ENCODE results near the gene SLC25A25. TPM values are rescaled to one million over a fixed set of nuclear protein-coding genes. Genes with fewer than 3 reads are reported as not detected.
A peak's percentile ranks its signal among the peaks of the same experiment; 100 is the strongest.

Gene SLC25A25
- total RNA-seq, 2 experiments from 2014 or later, result 21.3 to 22.2 TPM

DNA sequence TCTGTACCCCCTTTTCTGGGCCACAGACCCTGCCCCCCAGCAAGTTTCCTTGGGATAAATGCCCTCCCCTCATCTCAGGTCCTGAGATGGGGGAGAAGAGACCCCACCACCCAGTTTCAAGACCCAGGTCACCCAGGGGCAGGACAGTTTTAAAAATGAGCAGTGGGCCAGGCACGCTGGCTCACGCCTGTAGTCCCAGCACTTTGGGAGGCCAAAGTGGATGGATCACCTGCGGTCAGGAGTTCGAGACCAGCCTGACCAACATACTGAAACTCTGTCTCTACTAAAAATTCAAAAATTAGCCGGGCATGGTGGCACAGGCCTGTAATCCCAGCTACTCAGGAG lies 53.4 kb downstream of the SLC25A25 start:
- peaks cover 23% of the 10 kb centered on the region for H3K4me1 Mint-ChIP-seq
- peaks cover 13% of the 10 kb centered on the region for H3K36me3 Mint-ChIP-seq (ENCODE audit: low read depth)
- no peaks in the 10 kb centered on the region for H3K9me3 Mint-ChIP-seq
- H3K4me3 Mint-ChIP-seq, result no peak overlapping the region
- POLR2A ChIA-PET, result no interaction called here
- no peaks in the 10 kb centered on the region for H3K27me3 Mint-ChIP-seq
- DNase-seq, result no peak
- no peak overlapping the region for H3K27ac Mint-ChIP-seq
- CTCF ChIA-PET, result no interaction called here

DNA sequence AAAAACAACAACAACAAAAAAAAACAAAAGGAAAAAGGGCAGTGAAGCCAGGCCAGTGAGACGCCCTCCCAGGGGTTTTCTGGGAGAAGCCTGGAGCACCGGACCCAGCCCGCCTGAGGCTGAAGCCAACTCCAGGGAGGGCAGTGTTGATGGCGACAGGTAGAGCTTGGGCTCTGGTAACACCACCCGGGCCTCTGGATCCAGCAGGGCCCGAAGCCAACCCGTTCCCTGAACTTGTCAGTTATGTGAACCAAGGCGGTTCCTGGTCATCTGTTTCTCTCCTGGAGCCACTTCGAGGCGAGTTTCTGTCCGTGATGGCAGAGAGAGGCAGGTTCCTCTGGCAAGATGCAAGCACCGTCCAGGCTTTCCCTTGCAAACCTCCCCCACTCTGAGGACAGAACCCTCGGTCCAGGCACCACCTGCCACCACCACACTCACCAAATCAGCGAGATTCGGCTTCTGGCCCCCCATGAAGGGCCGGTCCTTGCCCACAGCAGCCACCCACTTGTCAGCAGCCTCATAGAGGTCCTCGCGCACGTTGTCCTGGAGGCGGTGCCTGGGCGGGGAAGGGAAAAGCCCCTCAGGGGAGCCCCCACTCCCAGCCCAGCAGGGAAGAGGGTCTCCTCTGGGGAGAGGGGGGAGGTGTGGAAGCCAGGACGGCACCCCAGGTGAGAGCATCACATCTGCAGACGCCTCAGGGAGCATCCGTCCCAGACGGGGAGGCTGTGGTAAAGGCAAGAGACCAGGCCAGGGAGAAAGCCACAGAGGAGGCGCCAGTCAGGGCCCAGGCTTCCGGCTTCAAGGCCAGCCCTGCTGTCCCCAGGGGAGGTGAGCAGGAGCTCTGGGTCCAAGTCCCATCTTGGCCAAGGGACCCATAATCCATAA lies 54.1 kb downstream of the SLC25A25 start:
- H3K4me1 Mint-ChIP-seq, result peaks cover 24% of the 10 kb centered on the region
- CTCF ChIA-PET, result no interaction called here
- peaks cover 13% of the 10 kb centered on the region for H3K36me3 Mint-ChIP-seq (ENCODE audit: low read depth)
- POLR2A ChIA-PET, result no interaction called here
- no peaks in the 10 kb centered on the region for H3K9me3 Mint-ChIP-seq
- no peaks in the 10 kb centered on the region for H3K27me3 Mint-ChIP-seq
- H3K4me3 Mint-ChIP-seq, result no peak overlapping the region
- no peak overlapping the region for H3K27ac Mint-ChIP-seq
- no peak for DNase-seq

DNA sequence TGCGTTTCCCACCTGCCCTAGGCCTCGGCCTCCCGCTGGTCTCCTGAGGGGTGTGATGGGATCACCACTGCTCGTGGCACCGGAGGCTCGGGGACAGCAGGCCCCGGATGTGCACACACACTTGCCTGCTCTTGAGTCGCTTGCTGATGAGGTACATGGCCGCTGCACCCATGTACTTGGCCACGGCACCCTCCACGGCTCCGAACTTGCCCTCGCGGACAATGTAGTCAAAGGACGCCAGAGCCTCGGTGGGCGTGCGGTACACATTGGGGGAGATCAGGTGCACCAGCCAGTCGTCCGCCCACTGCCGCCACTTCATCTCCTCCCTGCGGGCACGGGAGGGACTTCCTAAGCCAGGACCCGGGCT lies 54.8 kb downstream of the SLC25A25 start:
- ChIA-PET POLR2A (no interaction called here), CTCF (no interaction called here)
- Mint-ChIP-seq H3K4me3 (no peak overlapping the region), H3K9me3 (no peaks in the 10 kb centered on the region), H3K27ac (no peak overlapping the region), H3K27me3 (no peaks in the 10 kb centered on the region), H3K36me3 (ENCODE audit: low read depth) (peaks cover 13% of the 10 kb centered on the region), H3K4me1 (peaks cover 20% of the 10 kb centered on the region)
- DNase-seq, result no peak

DNA sequence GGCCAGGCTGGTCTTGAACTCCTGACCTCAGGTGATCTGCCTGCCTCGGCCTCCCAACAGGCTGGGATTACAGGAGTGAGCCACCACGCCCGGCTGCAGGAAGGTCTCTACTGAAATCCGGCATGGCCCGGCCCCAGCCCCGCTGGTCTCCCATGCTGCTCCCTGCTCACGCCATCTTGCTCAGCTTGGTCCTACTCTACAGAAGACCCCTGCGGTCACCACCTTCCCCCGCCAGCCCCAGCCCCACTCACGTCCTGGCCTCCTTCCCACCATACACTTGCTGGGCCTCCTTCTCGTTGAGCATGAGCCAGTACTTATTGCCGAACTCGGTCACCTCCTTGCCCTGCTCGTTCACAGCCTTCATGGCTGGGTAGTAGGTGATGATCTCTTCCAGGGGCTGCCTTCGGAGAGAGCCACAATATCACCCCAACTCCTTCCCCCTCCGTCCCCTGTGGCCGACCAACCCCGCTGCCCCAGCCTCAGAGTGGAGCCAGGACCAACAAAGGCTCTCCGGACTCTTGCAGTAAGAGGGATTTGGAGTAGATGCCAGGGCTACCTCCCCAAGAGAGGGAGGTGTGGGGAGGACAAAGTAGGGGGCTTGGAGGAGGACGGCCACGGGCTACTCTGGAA lies 55.5 kb downstream of the SLC25A25 start:
- POLR2A ChIA-PET, result no interaction called here
- peaks cover 13% of the 10 kb centered on the region for H3K36me3 Mint-ChIP-seq (ENCODE audit: low read depth)

DNA sequence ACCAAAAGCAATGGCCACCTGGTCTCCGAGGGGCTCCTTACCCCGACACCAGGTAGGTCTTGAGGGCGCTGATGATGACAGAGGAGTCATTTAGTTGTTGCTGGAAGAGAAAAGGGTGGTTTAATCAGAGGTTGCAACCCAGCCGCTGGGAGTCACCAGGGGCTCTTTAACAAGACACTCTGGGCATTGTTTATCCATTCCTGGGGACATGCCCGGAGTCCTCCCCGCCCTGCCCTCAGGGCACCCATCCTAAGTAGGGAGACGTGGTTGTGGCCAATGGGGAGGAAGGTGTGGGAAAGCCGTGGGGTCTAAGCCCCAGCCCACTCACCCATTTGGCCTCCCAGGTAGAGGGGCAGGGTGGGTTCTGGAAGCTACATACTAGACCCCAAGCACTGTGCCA lies 56.4 kb downstream of the SLC25A25 start:
- Mint-ChIP-seq H3K9me3 (no peaks in the 10 kb centered on the region), H3K27me3 (no peaks in the 10 kb centered on the region), H3K4me1 (peaks cover 30% of the 10 kb centered on the region), H3K36me3 (ENCODE audit: low read depth) (peaks cover 13% of the 10 kb centered on the region), H3K27ac (no peak overlapping the region), H3K4me3 (no peak overlapping the region)
- DNase-seq, result no peak
- POLR2A ChIA-PET, result no interaction called here
- CTCF ChIA-PET, result interaction anchor here (0.6 to 3.2 kb wide), 6 partner anchors 7 to 96 kb away, joined by 3 to 22 read pairs (median 3); no protein-coding TSS in a partner anchor

More for the DNA sequence above, 55.5 kb downstream of the SLC25A25 start:
- DNase-seq, result no peak
- Mint-ChIP-seq H3K4me1 (peaks cover 23% of the 10 kb centered on the region), H3K27ac (no peak overlapping the region), H3K4me3 (no peak overlapping the region), H3K27me3 (no peaks in the 10 kb centered on the region), H3K9me3 (no peaks in the 10 kb centered on the region)
- CTCF ChIA-PET, result no interaction called here

DNA sequence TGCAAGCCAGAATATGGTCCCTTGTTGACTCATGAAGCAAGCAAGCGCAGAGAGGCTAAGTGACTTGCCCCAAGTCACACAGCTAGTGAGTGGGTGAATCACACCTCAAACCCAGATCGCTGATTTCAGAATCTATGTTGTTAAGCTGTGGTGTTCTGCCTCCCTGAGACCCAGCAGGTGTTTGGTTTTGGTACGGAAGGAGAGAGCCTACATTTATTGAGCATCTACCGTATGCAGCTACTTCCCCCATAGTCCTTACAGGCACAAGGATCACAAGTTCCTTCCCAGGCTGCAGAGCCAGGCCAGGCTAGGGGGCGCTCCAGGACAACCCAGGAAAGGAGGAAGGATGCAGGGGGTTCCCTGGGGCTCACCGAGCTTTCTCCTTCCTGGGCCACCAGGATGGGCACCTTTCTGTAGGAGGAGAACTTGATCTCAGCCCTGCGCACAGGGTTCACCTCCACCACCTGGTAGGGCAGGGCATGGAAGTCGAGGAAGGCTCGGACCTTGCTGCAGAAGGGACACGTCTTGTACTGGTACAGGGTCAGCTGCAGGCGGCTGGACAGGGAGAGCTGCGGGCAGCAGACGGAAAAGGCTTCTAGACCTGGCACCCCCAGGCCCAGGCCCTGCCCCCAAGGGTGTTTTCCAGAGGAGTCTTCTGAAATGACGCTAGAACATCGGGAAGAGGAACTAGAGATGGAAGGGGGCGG lies 57.0 kb downstream of the SLC25A25 start:
- Mint-ChIP-seq H3K27ac (no peak overlapping the region), H3K9me3 (no peaks in the 10 kb centered on the region), H3K36me3 (ENCODE audit: low read depth) (peaks cover 13% of the 10 kb centered on the region), H3K27me3 (no peaks in the 10 kb centered on the region), H3K4me3 (no peak overlapping the region), H3K4me1 (peaks cover 34% of the 10 kb centered on the region)
- ChIA-PET CTCF (interaction anchor here (0.6 to 3.2 kb wide), 7 partner anchors 8 to 97 kb away, joined by 3 to 22 read pairs (median 3); no protein-coding TSS in a partner anchor), POLR2A (no interaction called here)
- DNase-seq, result peak; percentile 54

DNA sequence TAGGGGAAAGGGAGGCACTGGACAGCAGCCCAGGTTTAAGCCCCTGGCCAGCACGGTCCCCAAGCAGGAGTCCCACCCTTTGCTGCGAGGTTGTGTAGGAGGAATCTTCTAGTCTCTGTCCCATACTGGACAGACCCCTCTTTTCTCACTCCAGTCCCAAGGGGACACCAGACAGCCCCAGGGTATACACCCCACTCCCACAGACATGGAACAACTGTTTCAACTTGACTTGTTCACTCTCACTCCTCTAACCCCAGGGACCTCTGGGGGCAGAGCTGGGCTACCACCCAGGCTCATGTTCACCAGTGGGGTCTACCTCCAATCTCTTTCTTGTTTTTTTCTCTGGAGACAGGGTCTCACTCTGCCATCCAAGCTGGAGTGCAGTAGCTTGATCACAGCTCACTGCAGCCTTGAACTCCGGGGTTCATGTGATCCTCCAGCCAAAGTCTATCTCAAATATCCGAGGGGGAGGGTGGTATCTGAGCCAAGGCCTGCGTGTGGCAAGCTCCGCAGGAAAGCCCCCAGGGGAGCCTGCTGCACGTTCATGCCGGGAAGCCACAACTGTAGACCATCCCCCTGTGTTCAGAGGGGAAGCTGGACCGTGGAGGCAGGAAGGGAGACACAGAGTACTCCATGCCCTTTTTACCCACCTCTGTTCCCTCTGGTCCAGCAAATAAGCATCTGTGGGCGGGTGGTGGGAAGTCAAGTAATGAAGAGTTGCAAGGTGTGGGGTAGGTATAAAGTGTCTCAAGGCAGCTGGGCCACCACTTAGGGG lies 57.7 kb downstream of the SLC25A25 start:
- Mint-ChIP-seq H3K9me3 (no peaks in the 10 kb centered on the region), H3K27ac (peak overlapping the region; percentile 16)

DNA sequence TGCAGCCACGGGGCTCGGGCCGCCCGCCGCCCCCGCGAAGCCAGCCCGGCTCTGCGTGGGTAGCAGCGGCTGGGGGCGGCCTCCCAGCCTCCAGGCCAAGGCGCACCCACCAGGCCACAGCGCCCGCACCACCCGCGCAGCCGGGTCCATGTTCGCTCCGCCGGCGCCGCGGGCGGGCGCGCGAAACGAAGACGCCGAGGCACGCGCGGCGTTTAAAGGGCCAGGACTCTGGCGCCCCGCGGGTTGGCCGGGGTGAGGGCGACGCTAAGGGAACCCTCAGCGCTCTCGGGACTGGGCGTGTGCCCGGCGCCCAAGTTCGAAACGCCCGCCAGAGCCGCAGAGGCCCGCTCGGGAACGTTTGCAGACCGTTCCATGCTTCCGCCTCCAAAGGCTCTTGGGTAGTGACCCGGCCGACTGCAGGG lies 59.5 kb downstream of the SLC25A25 start, which contains the start of gene PTGES2:
Gene PTGES2, minus strand, starts transcription at position 162 of the 422 bp plus-strand sequence. Its CDS starts 12 bp downstream, at position 150.
- ChIA-PET POLR2A (interaction anchor here (1.0 to 3.0 kb wide), 4 partner anchors 10 to 59 kb away, joined by 4 to 19 read pairs (median 5); partner anchors contain the start of genes BBLN and SLC25A25), CTCF (interaction anchor here (1.1 to 2.1 kb wide), 3 partner anchors 9 to 32 kb away, joined by 3 to 10 read pairs (median 4); no protein-coding TSS in a partner anchor)
- H3K4me1 Mint-ChIP-seq, result peaks cover 34% of the 10 kb centered on the region
- H3K27me3 Mint-ChIP-seq, result peaks cover 13% of the 10 kb centered on the region
- peak; percentile 83 for DNase-seq
- H3K9me3 Mint-ChIP-seq, result no peaks in the 10 kb centered on the region
- H3K27ac Mint-ChIP-seq, result peak within 1 kb of the TSS; percentile 96
- peak within 1 kb of the TSS; percentile 91 for H3K4me3 Mint-ChIP-seq
- H3K36me3 Mint-ChIP-seq (ENCODE audit: low read depth), result peaks cover 10% of the 10 kb centered on the region

More for the DNA sequence above, 57.7 kb downstream of the SLC25A25 start:
- CTCF ChIA-PET, result interaction anchor here (1.1 to 3.2 kb wide), 3 partner anchors 9 to 65 kb away, joined by 3 to 22 read pairs (median 9); no protein-coding TSS in a partner anchor
- POLR2A ChIA-PET, result interaction anchor here (0.6 kb wide), 1 partner anchor 856 kb away, joined by 4 read pairs; no protein-coding TSS in a partner anchor
- Mint-ChIP-seq H3K36me3 (ENCODE audit: low read depth) (peaks cover 13% of the 10 kb centered on the region), H3K27me3 (peaks cover under 1% of the 10 kb centered on the region), H3K4me3 (peak overlapping the region; percentile 78), H3K4me1 (peaks cover 34% of the 10 kb centered on the region)
- DNase-seq, result no peak

DNA sequence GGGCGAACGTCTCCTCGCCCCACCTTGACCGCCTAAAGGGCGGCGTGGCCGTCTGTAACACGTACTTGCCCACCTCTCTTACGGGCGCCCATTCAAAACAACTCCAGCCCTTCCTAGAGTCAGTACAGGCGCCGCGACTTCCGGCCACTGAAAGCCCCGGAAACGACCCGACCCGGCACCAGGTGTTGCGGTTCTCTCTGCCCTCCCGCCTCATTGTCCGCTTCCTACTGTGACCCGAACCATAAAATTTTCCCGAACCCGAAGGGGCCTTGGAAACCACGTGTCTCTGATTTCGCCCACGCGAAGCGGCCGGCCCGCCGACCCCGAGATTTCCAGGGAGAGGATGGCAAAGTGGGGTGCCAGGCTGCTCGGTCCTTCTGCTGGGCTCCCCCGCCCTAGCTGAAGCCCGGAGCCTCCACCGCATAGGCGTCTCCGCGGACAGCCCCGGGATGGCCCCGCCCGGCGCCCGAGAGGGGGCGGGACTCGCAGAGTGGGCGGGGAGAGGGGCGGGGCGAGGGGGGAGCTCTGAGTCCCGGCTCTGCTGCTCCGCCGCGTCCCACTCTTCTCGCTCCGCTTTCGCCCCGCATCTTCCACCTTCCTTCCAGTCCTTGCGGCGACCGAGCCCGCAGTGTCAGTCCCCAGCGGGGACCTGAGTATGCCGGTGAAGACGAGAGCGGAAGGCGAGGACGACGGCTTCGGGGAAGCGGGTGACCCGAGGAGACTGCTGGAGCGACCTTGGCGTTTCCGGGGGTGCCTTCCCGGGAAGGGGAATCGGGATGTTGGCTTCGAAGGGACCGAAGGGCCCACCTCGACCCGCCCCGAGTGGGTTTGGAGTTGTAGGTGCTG lies 60.2 kb downstream of the SLC25A25 start:
- peak overlapping the region; percentile 96 for H3K27ac Mint-ChIP-seq

DNA sequence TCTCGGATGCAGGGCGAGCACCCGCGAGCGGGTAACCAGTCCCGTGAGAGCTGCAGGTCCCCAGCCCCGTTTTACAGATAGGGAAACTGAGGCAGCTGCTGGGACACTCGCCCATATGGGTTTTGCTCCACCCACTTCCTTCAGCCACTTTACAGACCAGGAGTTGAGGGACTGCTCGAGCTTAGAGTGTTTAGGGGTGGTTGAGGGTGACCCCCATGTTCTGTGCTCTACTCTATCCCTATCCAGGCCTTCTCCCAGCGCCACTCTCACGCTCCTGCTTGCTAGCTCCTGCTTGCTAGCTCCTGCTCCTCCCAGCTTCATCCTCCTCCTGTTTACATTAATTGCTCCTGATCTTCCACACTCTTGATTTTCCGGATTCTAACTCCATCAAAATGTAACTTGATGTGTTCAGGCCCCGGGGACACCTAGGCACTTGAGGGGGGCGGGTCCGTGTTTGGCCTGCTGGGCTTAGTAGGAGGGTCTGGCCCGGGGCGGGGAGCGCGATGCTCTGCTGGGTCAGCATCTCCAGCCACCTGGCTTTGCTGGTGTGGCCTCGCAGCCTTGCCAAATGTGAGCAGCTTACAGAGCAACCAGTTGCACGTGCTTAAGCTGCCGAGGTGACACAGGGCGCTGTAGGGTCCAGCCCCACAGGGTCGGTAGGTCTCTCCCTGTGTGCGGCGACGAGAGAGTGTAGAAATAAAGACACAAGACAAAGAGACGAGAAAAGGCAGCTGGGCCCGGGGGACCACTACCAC lies 61.0 kb downstream of the SLC25A25 start:
- H3K9me3 Mint-ChIP-seq, result no peaks in the 10 kb centered on the region
- H3K27me3 Mint-ChIP-seq, result peaks cover 28% of the 10 kb centered on the region
- POLR2A ChIA-PET, result interaction anchor here (0.9 to 3.0 kb wide), 4 partner anchors 11 to 35 kb away, joined by 3 to 19 read pairs (median 5); partner anchors contain the start of gene BBLN
- H3K4me1 Mint-ChIP-seq, result peaks cover 36% of the 10 kb centered on the region
- no peak for DNase-seq
- H3K36me3 Mint-ChIP-seq (ENCODE audit: low read depth), result peaks cover 3% of the 10 kb centered on the region
- CTCF ChIA-PET, result interaction anchor here (0.7 to 2.1 kb wide), 16 partner anchors 8 to 212 kb away, joined by 3 to 14 read pairs (median 3); partner anchors contain the start of genes NAIF1, SLC25A25 and ST6GALNAC4
- peak overlapping the region; percentile 91 for H3K4me3 Mint-ChIP-seq
- H3K27ac Mint-ChIP-seq, result peak overlapping the region; percentile 96

More for the DNA sequence above, 60.2 kb downstream of the SLC25A25 start:
- peaks cover 10% of the 10 kb centered on the region for H3K36me3 Mint-ChIP-seq (ENCODE audit: low read depth)
- H3K4me3 Mint-ChIP-seq, result peak overlapping the region; percentile 91
- DNase-seq, result peak; percentile 86
- no peaks in the 10 kb centered on the region for H3K9me3 Mint-ChIP-seq
- H3K27me3 Mint-ChIP-seq, result peaks cover 20% of the 10 kb centered on the region
- H3K4me1 Mint-ChIP-seq, result peaks cover 36% of the 10 kb centered on the region
- POLR2A ChIA-PET, result interaction anchor here (0.9 to 3.0 kb wide), 5 partner anchors 10 to 59 kb away, joined by 3 to 19 read pairs (median 4); partner anchors contain the start of genes BBLN and SLC25A25
- CTCF ChIA-PET, result interaction anchor here (0.7 to 2.1 kb wide), 15 partner anchors 9 to 213 kb away, joined by 3 to 14 read pairs (median 3); partner anchors contain the start of genes NAIF1, SLC25A25 and ST6GALNAC4

All from activated CD4-positive, alpha-beta memory T cell treated with anti-CD3 and anti-CD28 coated beads, Interleukin-2, amount 10 ng/mL, durations not matched to agents 7 days and 5 days (primary cell).